H1 (cell line): ENCODE measurements around the gene NRXN3. TPM values are rescaled to one million over a fixed set of nuclear protein-coding genes. Genes with fewer than 3 reads are reported as not detected.

Source experiments
- CTCF ChIA-PET: fragments of 300-600 bp; sonication (Branson Sonifier 250); formaldehyde crosslinking; loops from one replicate; lab custom pipeline; 2021; ENCODE audit not compliant: partially characterized antibody; lab: Charles Lee
- POLR2A ChIA-PET: fragments of 300-600 bp; sonication (Branson Sonifier 250); formaldehyde crosslinking; loops from one replicate; lab custom pipeline; 2021; ENCODE audit warnings: inconsistent platforms; ENCODE audit not compliant: partially characterized antibody; lab: Charles Lee
- DNase-seq, 2 experiments: peaks; one replicate each; pipeline versions ENCODE4 v3.0.0 to v3.0.0-alpha.2; 2010 to 2022; ENCODE audit warnings: low spot score in 2 of 2, low read depth in 1 of 2, mixed read lengths in 1 of 2
- FAIRE-seq: peaks from 2 replicates; lab custom pipeline; 2011; peaks lifted over from hg19 to GRCh38; lab: Jason Lieb, UNC
- H2AFZ ChIP-seq: 2 replicates; pipeline ENCODE4 v1.8.1; 2012; ENCODE audit warnings: low read length, inconsistent platforms
- H2AK5ac ChIP-seq: 2 replicates; pipeline ENCODE4 v1.6.1; 2013; ENCODE audit warnings: low read depth, low read length
- H2BK120ac ChIP-seq: replicated peaks from 2 replicates; pipeline ENCODE3; 2013; ENCODE audit warnings: low read depth, low read length, inconsistent platforms
- H2BK12ac ChIP-seq: 2 replicates; pipeline ENCODE4 v1.6.1; 2013; ENCODE audit warnings: low read depth, low read length
- H2BK15ac ChIP-seq: 2 replicates; pipeline ENCODE4 v1.6.1; 2013; ENCODE audit warnings: low read length
- H2BK20ac ChIP-seq: 2 replicates; pipeline ENCODE4 v1.6.1; 2013; ENCODE audit warnings: low read length
- H2BK5ac ChIP-seq: 2 replicates; pipeline ENCODE4 v1.6.1; 2013; ENCODE audit warnings: low read depth, low read length
- H3K14ac ChIP-seq: 2 replicates; pipeline ENCODE4 v1.6.1; 2013; ENCODE audit warnings: inconsistent platforms; ENCODE audit not compliant: insufficient read length
- H3K18ac ChIP-seq: 2 replicates; pipeline ENCODE4 v1.6.1; 2013; ENCODE audit warnings: low read length; ENCODE audit errors: extremely low read depth
- H3K23ac ChIP-seq: 2 replicates; pipeline ENCODE4 v1.6.1; 2013; ENCODE audit warnings: inconsistent platforms; ENCODE audit not compliant: insufficient read length
- H3K23me2 ChIP-seq: 2 replicates; pipeline ENCODE4 v1.6.1; 2013; ENCODE audit warnings: low read depth, low read length
- H3K27ac ChIP-seq: 2 replicates; pipeline ENCODE4 v1.6.1; 2011; ENCODE audit warnings: low read depth, low read length, inconsistent platforms
- H3K27me3 ChIP-seq, 4 experiments: replicated peaks in 1 of 4; 1 replicate in 1 of 4; 2 replicates in 3 of 4; pipeline versions ENCODE4 v1.6.1 to v1.8.1; 2011 to 2013; ENCODE audit warnings: low read length in 3 of 4, mild to moderate bottlenecking in 3 of 4, inconsistent platforms in 2 of 4, mixed read lengths in 2 of 4, moderate library complexity in 1 of 4; ENCODE audit not compliant: control insufficient read depth in 3 of 4, insufficient read depth in 3 of 4; ENCODE audit errors: extremely low read depth in 1 of 4
- H3K36me3 ChIP-seq, 4 experiments: 2 replicates each; pipeline versions ENCODE4 v1.6.1 to v1.8.1; 2011 to 2013; ENCODE audit warnings: mild to moderate bottlenecking in 4 of 4, low read length in 3 of 4, moderate library complexity in 2 of 4, control low read depth in 1 of 4, inconsistent platforms in 1 of 4; ENCODE audit not compliant: insufficient read depth in 4 of 4, control insufficient read depth in 2 of 4
- H3K4ac ChIP-seq: replicated peaks from 2 replicates; pipeline ENCODE3; 2013; ENCODE audit warnings: low read length, low read depth, mixed read lengths, inconsistent platforms; ENCODE audit not compliant: insufficient read length
- H3K4me1 ChIP-seq, 4 experiments: replicated peaks in 1 of 4; 1 replicate in 1 of 4; 2 replicates in 3 of 4; pipeline versions ENCODE4 v1.6.1 to v1.8.1; 2011 to 2013; ENCODE audit warnings: low read length in 3 of 4, inconsistent platforms in 2 of 4, mixed read lengths in 1 of 4; ENCODE audit not compliant: insufficient read depth in 4 of 4, control insufficient read depth in 3 of 4
- H3K4me2 ChIP-seq, 2 experiments: 2 replicates each; pipeline versions ENCODE4 v1.6.1 to v1.8.1; 2011 to 2013; ENCODE audit warnings: low read depth in 2 of 2, low read length in 2 of 2, control low read depth in 1 of 2, inconsistent platforms in 1 of 2, mild to moderate bottlenecking in 1 of 2; ENCODE audit not compliant: insufficient read depth in 1 of 2
- H3K4me3 ChIP-seq, 4 experiments: fragments of 200-600, 300-600 bp in 1 of 4; sonication (generic), shearing (Covaris generic), sonication (Bioruptor Twin) in 1 of 4; 2 replicates each; pipeline versions ENCODE4 v1.5.1 to v1.8.1; 2011 to 2016; ENCODE audit warnings: low read length in 4 of 4, low read depth in 3 of 4, control low read depth in 2 of 4, inconsistent platforms in 2 of 4, mild to moderate bottlenecking in 2 of 4, mixed read lengths in 1 of 4, moderate library complexity in 1 of 4; ENCODE audit not compliant: insufficient read depth in 2 of 4; ENCODE audit errors: extremely low read depth in 1 of 4
- H3K56ac ChIP-seq: replicated peaks from 2 replicates; pipeline ENCODE3; 2013; ENCODE audit warnings: low read depth, mild to moderate bottlenecking, mixed read lengths, low read length, inconsistent platforms; ENCODE audit not compliant: insufficient read length
- H3K79me1 ChIP-seq: 2 replicates; pipeline ENCODE4 v1.6.1; 2013; ENCODE audit warnings: low read depth, low read length, control low read depth
- H3K79me2 ChIP-seq, 2 experiments: 2 replicates each; pipeline versions ENCODE4 v1.6.1 to v1.8.1; 2012 to 2013; ENCODE audit warnings: low read length in 2 of 2, mild to moderate bottlenecking in 2 of 2, inconsistent platforms in 1 of 2; ENCODE audit not compliant: insufficient read depth in 2 of 2, control insufficient read depth in 1 of 2
- H3K9ac ChIP-seq, 4 experiments: replicated peaks in 1 of 4; 1 replicate in 1 of 4; 2 replicates in 3 of 4; pipeline versions ENCODE4 v1.6.1 to v1.8.1; 2011 to 2013; ENCODE audit warnings: low read depth in 3 of 4, low read length in 3 of 4, control low read depth in 2 of 4, mild to moderate bottlenecking in 2 of 4, moderate library complexity in 2 of 4, inconsistent platforms in 1 of 4; ENCODE audit errors: extremely low read depth in 1 of 4
- H3K9me3 ChIP-seq, 2 experiments: 2 replicates each; pipeline versions ENCODE4 v1.6.1 to v1.8.1; 2012 to 2013; ENCODE audit warnings: mild to moderate bottlenecking in 2 of 2, moderate library complexity in 2 of 2, control low read depth in 1 of 2, inconsistent platforms in 1 of 2, low read depth in 1 of 2, low read length in 1 of 2, mixed read lengths in 1 of 2; ENCODE audit not compliant: insufficient read depth in 2 of 2
- H4K20me1 ChIP-seq, 2 experiments: replicated peaks in 1 of 2; 2 replicates each; pipeline versions ENCODE3 to v1.8.1; 2011 to 2013; ENCODE audit warnings: inconsistent platforms in 2 of 2, low read length in 2 of 2, mild to moderate bottlenecking in 1 of 2; ENCODE audit not compliant: insufficient read depth in 2 of 2, control insufficient read depth in 1 of 2
- H4K5ac ChIP-seq: 2 replicates; pipeline ENCODE4 v1.6.1; 2013; ENCODE audit warnings: low read length, low read depth, mixed read lengths, inconsistent platforms; ENCODE audit not compliant: insufficient read length
- H4K8ac ChIP-seq: 2 replicates; pipeline ENCODE4 v1.8.0; 2013; ENCODE audit warnings: mild to moderate bottlenecking, moderate library complexity, low read length, inconsistent platforms; ENCODE audit not compliant: insufficient read depth; ENCODE audit errors: extremely low read depth
- H4K91ac ChIP-seq: replicated peaks from 2 replicates; pipeline ENCODE3; 2013; ENCODE audit warnings: low read length, mixed read lengths, inconsistent platforms; ENCODE audit not compliant: insufficient read length
- BACH1 ChIP-seq: IDR thresholded peaks from 2 replicates; pipeline ENCODE4 v1.6.1; 2012; ENCODE audit warnings: low read length, improper control_type of control experiment
- CBX5 ChIP-seq: fragments of 300-800, 300-1000 bp; sonication (generic); IDR thresholded peaks from 2 replicates; pipeline ENCODE4 v1.7.1; 2016; ENCODE audit warnings: antibody characterized with exemption, low read length, low read depth
- CHD1 ChIP-seq: IDR thresholded peaks from 2 replicates; pipeline ENCODE4 v1.6.1; 2012; ENCODE audit warnings: low read depth, low read length, improper control_type of control experiment
- EGR1 ChIP-seq: IDR thresholded peaks from 2 replicates; pipeline ENCODE4 v1.6.1; 2011; ENCODE audit warnings: low read depth, low read length, borderline replicate concordance
- HDAC6 ChIP-seq: IDR thresholded peaks from one replicate; pipeline ENCODE4 v1.7.1; 2012; ENCODE audit warnings: low read depth, mild to moderate bottlenecking, inconsistent platforms, low read length, moderate library complexity
- JUN ChIP-seq: IDR thresholded peaks from 2 replicates; pipeline ENCODE4 v1.6.1; 2011; ENCODE audit warnings: low read depth, mild to moderate bottlenecking, improper control_type of control experiment, low read length
- KDM4A ChIP-seq: IDR thresholded peaks from one replicate; pipeline ENCODE4 v1.7.1; 2012; ENCODE audit warnings: low read depth, mild to moderate bottlenecking, moderate library complexity, low read length, inconsistent platforms; ENCODE audit not compliant: severe bottlenecking
- KDM5A ChIP-seq: fragments of 200-600 bp; IDR thresholded peaks from 2 replicates; pipeline ENCODE4 v1.7.1; 2012; ENCODE audit warnings: mild to moderate bottlenecking, low read length, inconsistent platforms, mixed read lengths
- NANOG ChIP-seq: IDR thresholded peaks from 2 replicates; pipeline ENCODE4 v1.6.1; 2011; ENCODE audit warnings: low read length, low read depth, mild to moderate bottlenecking, inconsistent platforms; ENCODE audit not compliant: insufficient read depth, poor library complexity, severe bottlenecking
- PHF8 ChIP-seq: fragments of 200-600 bp; sonication (generic); conservative IDR thresholded peaks from 2 replicates; pipeline ENCODE4 v1.7.1; 2012; ENCODE audit warnings: low read depth, mild to moderate bottlenecking, inconsistent platforms, low read length, moderate library complexity
- POLR2AphosphoS5 ChIP-seq: IDR thresholded peaks from 2 replicates; pipeline ENCODE4 v1.6.1; 2011; ENCODE audit warnings: low read depth, low read length
- RAD21 ChIP-seq, 2 experiments: IDR thresholded peaks in 1 of 2; conservative IDR thresholded peaks in 1 of 2; 2 replicates each; pipeline ENCODE4 v1.6.1; 2011; ENCODE audit warnings: low read depth in 2 of 2, low read length in 2 of 2, improper control_type of control experiment in 1 of 2, inconsistent platforms in 1 of 2, mild to moderate bottlenecking in 1 of 2, moderate library complexity in 1 of 2
- SIN3A ChIP-seq, 2 experiments: IDR thresholded peaks in 1 of 2; conservative IDR thresholded peaks in 1 of 2; 2 replicates each; pipeline ENCODE4 v1.6.1; 2011 to 2012; ENCODE audit warnings: low read length in 2 of 2, improper control_type of control experiment in 1 of 2, low read depth in 1 of 2, mild to moderate bottlenecking in 1 of 2
- WGBS, 2 experiments: shearing (Covaris generic) in 1 of 2; methylation state at CpG; one replicate each; pipeline versions ENCODE4 v1.1.6 to v1.1.7; 2013 to 2015; ENCODE audit warnings: low lambda C conversion rate in 2 of 2, mixed read lengths in 2 of 2, inconsistent platforms in 1 of 2, low coverage in 1 of 2, missing lambda C conversion rate in 1 of 2; ENCODE audit not compliant: insufficient replicate concordance in 2 of 2, insufficient coverage in 1 of 2, insufficient read length in 1 of 2; ENCODE audit errors: extremely low coverage in 1 of 2, missing lambda C conversion rate in 1 of 2; 5-methylcytosine and 5-hydroxymethylcytosine counted together
- polyA plus RNA-seq, 7 experiments: library from polyadenylated mRNA; depleted of rRNA in 3 of 7; stranded (reverse) in 5 of 7; unstranded in 2 of 7; fragments of >200 nt in 5 of 7; fragments of 200-250 nt in 2 of 7; gene quantifications; 1 replicate in 5 of 7; 2 replicates in 1 of 7; 4 replicates in 1 of 7; pipeline versions ENCODE4 v1.2.1 to v1.2.3, GENCODE V29; 2011 to 2013; ENCODE audit warnings: missing spikeins in 2 of 7, mixed read lengths in 2 of 7
- total RNA-seq: library from RNA; stranded (reverse); fragmentation: NEBNext Ultra II Directional; extraction: Animal tissue kit (Norgen Biotek cat#: 25700); gene quantifications from 2 replicates; pipeline ENCODE4 v1.2.1, GENCODE V29; 2021

Gene NRXN3
- total and polyA plus RNA-seq, 2 of the 8 experiments (the other 6 are each of a cell fraction or from before 2014, with no cell fraction given): 2.6 to 4.1 TPM

DNA sequence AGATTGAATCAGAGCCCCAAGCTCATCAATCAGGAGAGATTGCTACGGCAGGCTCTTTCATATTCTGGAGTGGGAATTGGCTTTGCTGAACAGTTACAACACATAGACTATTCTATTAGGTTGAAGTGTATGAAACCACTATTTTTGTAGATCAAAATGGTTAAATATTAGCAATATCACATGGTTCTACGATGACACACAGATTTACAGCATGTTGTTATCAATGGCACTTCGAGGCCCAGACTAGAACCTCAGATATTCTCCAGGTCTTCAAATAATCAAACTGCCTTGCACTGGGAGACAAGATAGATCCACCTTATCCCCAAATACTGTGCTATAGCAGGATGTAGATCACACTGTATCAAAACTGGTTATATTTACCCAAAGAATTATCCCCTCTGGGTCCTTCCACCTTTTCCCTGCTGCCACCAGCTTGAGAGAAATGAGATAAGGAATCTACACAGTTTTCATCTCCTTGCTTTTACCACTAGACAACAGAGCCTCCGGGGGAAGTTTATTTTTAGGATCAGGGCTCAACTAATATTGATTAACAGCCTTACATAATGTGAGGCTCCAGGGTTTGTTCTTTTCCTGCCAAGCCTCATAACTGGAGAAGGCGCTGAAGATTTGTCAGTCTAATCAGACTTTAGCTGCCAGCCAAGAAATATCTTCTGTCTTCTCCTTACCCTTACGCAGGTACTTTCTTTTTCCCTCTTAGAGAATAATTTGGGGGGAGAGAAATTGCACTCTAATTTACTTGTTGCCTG is 1534.1 kb downstream of the NRXN3 start:
- Histone ChIP-seq H3K4ac (no peak overlapping the region), H3K4me1 (no peaks in the 10 kb centered on the region), H4K91ac (no peak overlapping the region), H3K56ac (no peak overlapping the region), H3K4me2 (no peak overlapping the region), H2BK15ac (no peak overlapping the region), H3K18ac (no peak overlapping the region), H4K8ac (no peak overlapping the region), H3K9ac (no peak overlapping the region), H3K79me2 (no peaks in the 10 kb centered on the region), H3K14ac (no peak overlapping the region), H3K23me2 (no peaks in the 10 kb centered on the region), H2AK5ac (no peak overlapping the region), H3K27me3 (no peaks in the 10 kb centered on the region), H3K4me3 (no peak overlapping the region), H2BK120ac (no peak overlapping the region), H2AFZ (no peak overlapping the region), H3K36me3 (no peaks in the 10 kb centered on the region), H3K23ac (no peak overlapping the region), H2BK5ac (no peak overlapping the region), H4K20me1 (no peaks in the 10 kb centered on the region), H3K79me1 (no peaks in the 10 kb centered on the region), H3K9me3 (no peaks in the 10 kb centered on the region), H2BK20ac (no peak overlapping the region), H2BK12ac (no peak overlapping the region), H4K5ac (no peak overlapping the region), H3K27ac (no peak overlapping the region)
- no peak for FAIRE-seq
- POLR2A ChIA-PET: no interaction called here
- 94% methylated on average over 6 of the region's 6 CpGs; no CpG with 5 or more reads in 1 of the 2 experiments for WGBS, 2 experiments
- no peak for DNase-seq
- CTCF ChIA-PET: interaction anchor here (1.2 to 1.5 kb wide), 2 partner anchors 9 to 23 kb away, joined by 3 to 4 read pairs; no protein-coding TSS in a partner anchor
- TF ChIP-seq CHD1 (no peak), POLR2AphosphoS5 (no peak), SIN3A (conservative IDR thresholded peaks at IDR 0.05 in 1 of 2, IDR thresholded peaks at IDR 0.05 in 1 of 2; ENCODE audit: low read depth in 1 of 2, low read length in 2 of 2) (no peak), HDAC6 (no peak), RAD21 (IDR thresholded peaks at IDR 0.05 in 1 of 2, conservative IDR thresholded peaks at IDR 0.05 in 1 of 2; ENCODE audit: low read depth in 2 of 2, low read length in 2 of 2) (no peak), JUN (no peak), NANOG (no peak), CBX5 (no peak), EGR1 (no peak), KDM5A (no peak), PHF8 (no peak), BACH1 (no peak), KDM4A (no peak)
